DOHH2 (cell line): ENCODE results near the gene BAG5.

Source experiments
- CTCF ChIP-seq: fragments of 200-600 bp; sonication (generic); IDR thresholded peaks from one replicate; pipeline ENCODE4 v1.5.1; 2014; ENCODE audit warnings: antibody characterized with exemption, mild to moderate bottlenecking, low read depth, low read length; ENCODE audit not compliant: poor library complexity, severe bottlenecking
- EZH2phosphoT487 ChIP-seq: fragments of 200-600 bp; sonication (generic); IDR thresholded peaks from 2 replicates; pipeline ENCODE4 v1.6.1; 2017; ENCODE audit warnings: borderline replicate concordance, mild to moderate bottlenecking, antibody characterized with exemption, low read length, moderate library complexity, mixed read lengths

GRCh38 chr14:103540821-103541708 lies 21.4 kb downstream of the BAG5 start:
- TF ChIP-seq CTCF = no peak
- TF ChIP-seq EZH2phosphoT487 = no peak
